HFFc6 (cell line): Measurements from ENCODE around the gene TLNRD1. TPM values are rescaled to one million over a fixed set of nuclear protein-coding genes. Genes with fewer than 3 reads are reported as not detected.

Experiments used
- DNase-seq: peaks from one replicate; pipeline ENCODE4 v3.0.0-alpha.2; 2018
- H3K27ac Mint-ChIP-seq: 2 replicates; pipeline ENCODE4 v1.8.0; 2020; ENCODE audit warnings: mild to moderate bottlenecking, mixed read lengths
- H3K27me3 Mint-ChIP-seq: 2 replicates; pipeline ENCODE4 v1.8.0; 2021; ENCODE audit warnings: mild to moderate bottlenecking, moderate library complexity, mixed read lengths; ENCODE audit not compliant: insufficient read depth
- H3K36me3 Mint-ChIP-seq: 2 replicates; pipeline ENCODE4 v1.8.0; 2021; ENCODE audit warnings: low read depth, mixed read lengths
- H3K4me1 Mint-ChIP-seq: 2 replicates; pipeline ENCODE4 v1.8.0; 2020; ENCODE audit warnings: low read depth, mixed read lengths
- H3K4me3 Mint-ChIP-seq: 2 replicates; pipeline ENCODE4 v1.8.0; 2020; ENCODE audit warnings: mild to moderate bottlenecking, moderate library complexity, mixed read lengths
- H3K9me3 Mint-ChIP-seq: 2 replicates; pipeline ENCODE4 v1.8.0; 2020; ENCODE audit warnings: mild to moderate bottlenecking, mixed read lengths
- CTCF ChIP-seq: fragments of 200-600 bp; sonication (generic); IDR thresholded peaks from 2 replicates; pipeline ENCODE4 v1.5.0; 2021; ENCODE audit warnings: antibody characterized with exemption, mild to moderate bottlenecking
- total RNA-seq, 6 experiments: library from RNA; stranded (reverse); fragmentation: NEBNext Ultra II Directional; extraction: Animal tissue kit (Norgen Biotek cat#: 25700); gene quantifications; 2 replicates in 1 of 6; 3 replicates in 5 of 6; pipeline ENCODE4 v1.2.3, GENCODE V29; 2021

TLNRD1 gene
- total RNA-seq, 6 experiments from 2014 or later, result 8.8 to 14.3 (median 12.7) TPM

- Mint-ChIP-seq H3K4me3 (no peak overlapping the region), H3K27ac (no peak overlapping the region), H3K27me3 (peaks cover 3% of the 10 kb centered on the region), H3K36me3 (no peaks in the 10 kb centered on the region), H3K4me1 (peaks cover 52% of the 10 kb centered on the region), H3K9me3 (no peaks in the 10 kb centered on the region)
- no peak for TF ChIP-seq CTCF
- no peak for DNase-seq
Measured at GRCh38 chr15:81010086-81010485, 9.4 kb downstream of the TLNRD1 start.

DNA sequence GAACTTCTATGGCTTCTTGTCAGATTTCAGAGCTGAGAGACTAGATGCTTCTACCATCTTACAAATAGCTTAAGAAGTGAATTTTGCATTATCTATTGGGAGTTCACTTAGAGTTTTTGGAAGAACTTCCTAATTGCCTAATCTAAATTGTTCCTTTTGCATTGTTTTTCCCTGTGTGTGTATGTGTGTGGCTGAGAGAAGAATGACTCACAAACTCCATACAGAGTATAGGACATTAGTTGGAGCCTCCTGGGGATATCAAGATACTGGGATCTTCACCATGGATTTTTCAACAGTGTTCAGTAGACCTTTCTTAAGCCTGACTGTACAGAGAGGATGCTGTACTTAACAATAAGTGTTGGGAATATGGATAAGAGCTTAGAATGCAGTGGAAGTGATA lies 10.9 kb downstream of the TLNRD1 start:
- Mint-ChIP-seq H3K36me3 (no peaks in the 10 kb centered on the region), H3K4me1 (peaks cover 41% of the 10 kb centered on the region), H3K27ac (peak overlapping the region; percentile 14; the same call in 1 of the 2 replicates), H3K4me3 (no peak overlapping the region), H3K9me3 (no peaks in the 10 kb centered on the region), H3K27me3 (peaks cover 3% of the 10 kb centered on the region)
- no peak for DNase-seq
- TF ChIP-seq CTCF, result no peak

- no peaks in the 10 kb centered on the region for H3K9me3 Mint-ChIP-seq
- no peak overlapping the region for H3K27ac Mint-ChIP-seq
- H3K36me3 Mint-ChIP-seq, result no peaks in the 10 kb centered on the region
- no peak for TF ChIP-seq CTCF
- peaks cover 3% of the 10 kb centered on the region for H3K27me3 Mint-ChIP-seq
- DNase-seq, result no peak
- H3K4me3 Mint-ChIP-seq, result no peak overlapping the region
- H3K4me1 Mint-ChIP-seq, result peaks cover 34% of the 10 kb centered on the region
Measured at GRCh38 chr15:81012588-81012987, 11.9 kb downstream of the TLNRD1 start.

- DNase-seq, result no peak
- TF ChIP-seq CTCF, result no peak
- Mint-ChIP-seq H3K4me1 (peaks cover 27% of the 10 kb centered on the region), H3K36me3 (no peaks in the 10 kb centered on the region; the same call in 1 of the 2 replicates), H3K9me3 (no peaks in the 10 kb centered on the region), H3K27me3 (peaks cover 3% of the 10 kb centered on the region), H3K27ac (no peak overlapping the region; the same call in 1 of the 2 replicates), H3K4me3 (no peak overlapping the region)
Measured at GRCh38 chr15:81013396-81013929, 12.7 kb downstream of the TLNRD1 start.

DNA sequence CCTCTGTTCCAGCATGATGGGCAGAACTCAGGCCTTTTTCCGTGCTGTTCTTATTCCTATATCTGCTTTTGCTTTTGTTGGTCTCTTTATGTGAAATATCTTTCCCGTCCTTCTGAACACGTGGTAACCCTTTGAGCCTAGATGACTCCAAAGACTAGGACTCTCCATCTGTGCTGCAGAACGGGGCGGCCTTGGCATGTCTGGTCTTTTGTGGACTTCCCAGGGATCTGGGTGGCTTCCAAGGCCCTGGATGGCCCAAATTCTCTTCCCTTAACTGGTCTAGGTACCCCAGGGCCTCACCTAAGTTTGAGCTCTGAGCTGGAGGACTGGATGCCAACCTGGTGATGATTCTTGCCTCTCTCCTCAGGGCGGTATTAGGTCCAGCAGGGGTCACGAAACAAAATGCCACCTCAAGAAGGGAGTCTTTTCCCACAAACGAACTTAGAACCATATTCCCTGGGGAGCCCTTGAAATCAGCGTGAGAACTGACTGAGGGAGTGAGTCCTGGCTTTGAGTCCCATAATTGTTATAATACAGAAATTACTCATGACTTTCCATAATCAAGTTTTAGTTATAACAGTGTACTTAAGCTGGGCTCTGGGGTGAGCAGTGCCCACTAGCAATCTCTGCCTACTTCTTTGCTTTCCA lies 13.8 kb downstream of the TLNRD1 start:
- no peak for TF ChIP-seq CTCF
- Mint-ChIP-seq H3K4me3 (no peak overlapping the region), H3K9me3 (no peaks in the 10 kb centered on the region), H3K27ac (no peak overlapping the region), H3K27me3 (peaks cover 3% of the 10 kb centered on the region), H3K36me3 (no peaks in the 10 kb centered on the region; the same call in 1 of the 2 replicates), H3K4me1 (peaks cover 18% of the 10 kb centered on the region)
- DNase-seq, result no peak
